ENCODE data around the gene GIGYF2.

The GIGYF2 gene

GRCh38 chr2:232859385-232859916 is 162.3 kb downstream of the GIGYF2 start:
- Histone ChIP-seq H4K20me1 (ENCODE audit: insufficient read depth, low read length) (no peaks in the 10 kb centered on the region), H3K27me3 (ENCODE audit: insufficient read depth, low read length, poor library complexity) (no peaks in the 10 kb centered on the region), H3K9ac (ENCODE audit: low read depth, low read length) (no peak overlapping the region), H3K4me1 (ENCODE audit: insufficient read depth, low read length) (no peaks in the 10 kb centered on the region), H3K36me3 (ENCODE audit: insufficient read depth, low read length) (peaks cover 48% of the 10 kb centered on the region), H3K4me2 (ENCODE audit: insufficient read depth, low read length) (no peak overlapping the region), H3K79me2 (ENCODE audit: insufficient read depth, low read length) (no peaks in the 10 kb centered on the region), H3K27ac (ENCODE audit: low read length) (no peak overlapping the region), H3K9me3 (ENCODE audit: insufficient read depth, low read length, severe bottlenecking) (no peaks in the 10 kb centered on the region), H2AFZ (ENCODE audit: low read depth, low read length) (no peak overlapping the region), H3K4me3 (ENCODE audit: low read depth in 1 of 2, low read length in 2 of 2) (no peak overlapping the region)
- TF ChIP-seq CTCF (IDR thresholded peaks at IDR 0.05; ENCODE audit: borderline replicate concordance, extremely low read depth, low read length, poor library complexity, severe bottlenecking): no peak
- TF ChIP-seq EZH2 (IDR thresholded peaks at IDR 0.05; ENCODE audit: borderline replicate concordance, low read depth, low read length, severe bottlenecking): no peak
- DNase-seq (no peak), ATAC-seq (ENCODE audit: insufficient read depth, low read depth) (no peak)

- Histone ChIP-seq H3K36me3 (ENCODE audit: insufficient read depth, low read length) (peaks cover 40% of the 10 kb centered on the region), H2AFZ (ENCODE audit: low read depth, low read length) (no peak overlapping the region), H3K27ac (ENCODE audit: low read length) (no peak overlapping the region), H3K4me3 (ENCODE audit: low read depth in 1 of 2, low read length in 2 of 2) (no peak overlapping the region), H3K9me3 (ENCODE audit: insufficient read depth, low read length, severe bottlenecking) (no peaks in the 10 kb centered on the region), H3K4me1 (ENCODE audit: insufficient read depth, low read length) (no peaks in the 10 kb centered on the region), H3K79me2 (ENCODE audit: insufficient read depth, low read length) (no peaks in the 10 kb centered on the region), H3K4me2 (ENCODE audit: insufficient read depth, low read length) (no peak overlapping the region), H3K27me3 (ENCODE audit: insufficient read depth, low read length, poor library complexity) (no peaks in the 10 kb centered on the region), H4K20me1 (ENCODE audit: insufficient read depth, low read length) (no peaks in the 10 kb centered on the region), H3K9ac (ENCODE audit: low read depth, low read length) (no peak overlapping the region)
- ATAC-seq (ENCODE audit: insufficient read depth, low read depth) (no peak), DNase-seq (no peak)
- TF ChIP-seq EZH2 (IDR thresholded peaks at IDR 0.05; ENCODE audit: borderline replicate concordance, low read depth, low read length, severe bottlenecking) (no peak), CTCF (IDR thresholded peaks at IDR 0.05; ENCODE audit: borderline replicate concordance, extremely low read depth, low read length, poor library complexity, severe bottlenecking) (no peak)
These were observed 163.6 kb downstream of the GIGYF2 start for GRCh38 chr2:232860593-232861241.

- TF ChIP-seq CTCF (IDR thresholded peaks at IDR 0.05; ENCODE audit: borderline replicate concordance, extremely low read depth, low read length, poor library complexity, severe bottlenecking) (no peak), EZH2 (IDR thresholded peaks at IDR 0.05; ENCODE audit: borderline replicate concordance, low read depth, low read length, severe bottlenecking) (no peak)
- Histone ChIP-seq H3K9ac (ENCODE audit: low read depth, low read length) (no peak overlapping the region), H3K4me1 (ENCODE audit: insufficient read depth, low read length) (no peaks in the 10 kb centered on the region), H4K20me1 (ENCODE audit: insufficient read depth, low read length) (no peaks in the 10 kb centered on the region), H3K36me3 (ENCODE audit: insufficient read depth, low read length) (peaks cover 35% of the 10 kb centered on the region), H2AFZ (ENCODE audit: low read depth, low read length) (no peak overlapping the region), H3K27me3 (ENCODE audit: insufficient read depth, low read length, poor library complexity) (no peaks in the 10 kb centered on the region), H3K9me3 (ENCODE audit: insufficient read depth, low read length, severe bottlenecking) (no peaks in the 10 kb centered on the region), H3K4me3 (ENCODE audit: low read depth in 1 of 2, low read length in 2 of 2) (no peak overlapping the region), H3K79me2 (ENCODE audit: insufficient read depth, low read length) (no peaks in the 10 kb centered on the region), H3K4me2 (ENCODE audit: insufficient read depth, low read length) (no peak overlapping the region), H3K27ac (ENCODE audit: low read length) (no peak overlapping the region)
- DNase-seq (no peak), ATAC-seq (ENCODE audit: insufficient read depth, low read depth) (no peak)
These were observed 164.2 kb downstream of the GIGYF2 start for GRCh38 chr2:232861353-232861752.
